Fibroblast of skin of abdomen (primary cell): ENCODE data around the gene PPP1R27.
A peak's percentile ranks its signal among the peaks of the same experiment; 100 is the strongest.
"Not testable (repeated sequence)": the region's sequence is repeated elsewhere in the genome, so short reads cannot be mapped to it uniquely, and the experiment has no call there.

ENCODE experiments used
- DNase-seq: peaks from one replicate; pipeline ENCODE4 v3.0.0-alpha.2; 2013

PPP1R27 gene

DNA sequence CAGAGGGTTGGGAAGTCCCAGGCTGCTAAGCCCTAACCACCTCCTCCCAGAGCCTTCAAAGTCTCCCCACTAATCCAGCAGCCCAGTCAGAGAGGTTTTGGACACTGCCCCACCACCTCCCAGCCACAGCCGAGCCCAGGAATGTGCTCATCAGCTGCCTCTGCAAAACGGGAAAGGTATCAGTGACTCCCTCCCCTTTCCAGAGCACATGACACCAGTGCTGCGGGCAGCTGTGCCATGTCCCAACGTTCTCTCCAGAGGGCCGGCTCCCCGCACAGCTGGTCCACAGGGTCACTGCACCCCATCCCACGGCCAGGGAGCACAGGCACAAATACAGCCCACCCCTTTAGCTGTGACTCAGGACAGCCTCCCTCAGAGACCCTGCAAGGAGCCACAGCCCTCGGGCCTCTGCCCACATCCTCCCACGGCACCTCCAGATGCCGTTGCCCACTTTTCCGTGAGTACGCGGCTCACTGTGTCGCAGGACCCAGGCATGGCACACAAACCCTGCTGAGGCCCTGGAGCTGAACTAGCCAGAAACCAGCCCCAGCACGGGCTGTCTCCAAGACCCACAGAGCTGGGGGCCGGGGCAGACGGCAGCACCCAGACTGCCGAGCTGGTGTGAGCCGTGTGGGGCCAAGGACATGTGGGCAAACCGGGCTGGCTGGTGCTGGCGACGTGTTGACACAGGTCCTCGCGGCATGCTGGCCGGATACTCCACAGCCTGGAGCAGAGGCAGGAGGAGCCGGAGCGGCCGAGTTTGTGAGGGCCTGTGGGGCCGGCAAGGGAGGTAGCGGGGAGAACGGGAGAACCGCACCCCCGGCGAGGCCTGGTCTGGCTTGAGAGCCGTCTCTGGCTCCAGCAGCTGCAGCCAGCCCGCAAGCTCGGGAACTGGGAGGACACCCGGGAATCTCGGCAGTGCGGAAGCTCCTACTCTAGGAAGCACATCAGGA lies 6.3 kb upstream of the PPP1R27 start:
- DNase-seq = no peak

DNA sequence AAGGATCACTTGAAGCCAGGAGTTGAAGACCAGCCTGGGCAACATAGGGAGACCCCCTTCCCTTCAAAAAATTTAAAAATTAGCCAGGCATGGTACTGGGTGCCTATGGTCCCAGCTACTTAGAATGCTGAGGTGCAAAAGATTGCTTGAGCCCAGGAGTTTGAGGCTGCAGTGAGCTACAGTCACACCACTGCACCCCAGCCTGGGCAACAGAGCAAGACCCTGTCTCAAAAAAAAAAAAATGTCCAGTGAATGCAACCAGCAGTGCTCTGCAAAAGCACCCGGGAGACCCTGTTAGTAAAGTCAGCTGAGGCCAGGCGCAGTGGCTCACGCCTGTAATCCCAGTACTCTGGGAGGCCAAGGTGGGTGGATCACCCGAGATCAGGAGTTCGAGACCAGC lies 5.2 kb upstream of the PPP1R27 start:
- not testable (repeated sequence) for DNase-seq

DNA sequence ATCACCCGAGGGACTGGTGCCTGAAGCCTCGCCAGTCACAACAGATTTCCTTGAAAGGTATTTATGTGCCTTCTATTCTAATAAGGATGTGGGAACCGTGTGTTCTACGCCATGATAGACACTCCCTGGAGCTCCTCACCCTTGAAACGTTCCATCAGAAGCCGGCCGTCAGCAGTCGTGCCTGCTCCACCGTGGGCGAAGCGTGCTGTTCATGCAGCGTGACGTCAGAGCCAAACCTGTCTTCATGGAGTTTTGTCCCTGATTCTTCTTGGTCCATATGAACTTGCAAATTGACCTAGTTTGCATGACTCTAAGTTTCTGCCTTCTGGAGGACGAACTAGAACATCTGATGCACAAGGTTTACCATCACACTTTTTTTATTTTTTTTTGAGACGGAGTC lies 4.5 kb upstream of the PPP1R27 start:
- DNase-seq = no peak

DNA sequence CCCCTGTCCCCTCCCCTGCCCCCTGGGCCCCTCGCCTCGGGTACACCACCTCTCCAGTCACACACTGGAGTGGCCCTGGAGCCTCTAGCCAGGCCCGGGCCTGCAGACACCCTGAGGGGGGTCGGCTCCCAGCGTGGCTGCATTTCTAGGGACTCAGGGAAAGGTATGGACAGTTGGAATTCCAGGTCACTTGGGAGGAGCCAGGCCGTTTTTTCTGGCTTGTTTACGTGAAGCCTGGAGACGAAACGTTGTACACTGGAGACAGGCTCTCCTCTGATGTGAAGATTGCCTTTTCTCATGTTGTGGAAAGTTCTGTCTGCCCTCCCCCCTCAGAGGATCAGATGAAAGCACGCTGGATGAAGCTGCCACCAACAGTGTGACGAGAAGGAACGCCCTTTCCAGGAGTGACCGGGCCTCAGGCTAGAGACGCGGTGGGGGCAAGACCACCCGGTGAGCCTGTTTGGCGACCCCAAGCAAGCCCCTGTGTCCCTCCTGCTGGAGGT lies 4.0 kb upstream of the PPP1R27 start:
- no peak for DNase-seq

DNA sequence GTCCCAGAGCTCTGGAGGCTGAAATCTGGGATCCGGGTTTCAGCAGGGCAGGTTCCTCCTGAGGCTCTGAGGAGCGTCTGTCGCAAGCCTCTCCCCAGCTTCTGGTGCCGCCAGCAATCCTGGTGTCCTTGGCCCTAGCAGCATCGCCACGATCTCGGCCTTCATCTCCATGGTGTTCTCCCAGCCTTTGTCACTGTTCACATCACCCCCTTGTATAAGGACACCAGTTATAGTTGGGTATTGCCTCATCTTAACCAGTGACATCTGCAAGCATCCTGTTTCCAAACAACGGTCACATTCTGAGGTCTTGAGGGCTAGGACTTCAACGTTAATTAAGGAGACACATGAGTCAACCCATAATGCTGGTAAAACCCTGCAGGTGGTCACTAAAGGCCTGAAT lies 2.8 kb upstream of the PPP1R27 start:
- DNase-seq = no peak

DNA sequence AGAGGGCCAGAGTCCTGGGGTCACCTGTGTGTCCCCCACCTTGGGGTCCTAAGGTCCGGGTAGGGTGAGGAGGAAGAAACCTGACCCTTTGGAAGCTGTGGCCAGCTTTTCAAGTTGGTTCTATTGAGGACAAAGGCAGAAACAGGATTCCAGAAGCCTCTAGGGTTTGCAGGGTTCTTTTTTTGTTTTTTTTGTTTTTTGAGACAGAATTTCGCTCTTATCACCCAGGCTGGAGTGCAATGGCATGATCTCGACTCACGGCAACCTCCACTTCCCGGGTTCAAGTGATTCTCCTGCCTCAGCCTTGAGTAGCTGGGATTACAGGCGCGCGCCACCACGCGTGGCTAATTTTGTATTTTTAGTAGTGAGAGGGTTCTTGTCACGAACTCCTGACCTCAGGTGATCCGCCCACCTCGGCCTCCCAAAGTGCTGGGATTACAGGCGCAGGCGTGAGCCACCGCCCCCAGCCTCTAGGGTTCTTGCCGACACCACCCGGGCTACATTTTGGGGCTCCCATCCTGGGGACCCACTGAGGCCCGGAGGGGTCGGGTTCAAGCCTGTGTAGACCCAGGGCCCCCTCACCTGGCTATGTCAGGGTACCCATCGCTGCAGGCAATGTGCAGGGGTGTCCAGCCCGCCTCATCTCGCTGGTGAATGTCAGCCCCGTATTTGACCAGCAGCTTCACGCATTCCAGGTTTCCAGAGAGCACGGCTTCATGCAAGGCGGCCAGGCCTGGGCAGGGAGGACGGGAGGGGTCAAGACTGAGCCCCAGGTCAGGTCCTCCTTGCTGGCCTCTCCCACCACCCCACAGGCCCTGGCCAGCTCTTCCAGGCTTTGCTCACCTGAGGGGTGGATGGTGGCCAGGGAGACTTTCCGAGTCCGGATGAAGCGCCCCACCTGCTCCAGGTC lies 674 bp downstream of the PPP1R27 start:
- no peak for DNase-seq

DNA sequence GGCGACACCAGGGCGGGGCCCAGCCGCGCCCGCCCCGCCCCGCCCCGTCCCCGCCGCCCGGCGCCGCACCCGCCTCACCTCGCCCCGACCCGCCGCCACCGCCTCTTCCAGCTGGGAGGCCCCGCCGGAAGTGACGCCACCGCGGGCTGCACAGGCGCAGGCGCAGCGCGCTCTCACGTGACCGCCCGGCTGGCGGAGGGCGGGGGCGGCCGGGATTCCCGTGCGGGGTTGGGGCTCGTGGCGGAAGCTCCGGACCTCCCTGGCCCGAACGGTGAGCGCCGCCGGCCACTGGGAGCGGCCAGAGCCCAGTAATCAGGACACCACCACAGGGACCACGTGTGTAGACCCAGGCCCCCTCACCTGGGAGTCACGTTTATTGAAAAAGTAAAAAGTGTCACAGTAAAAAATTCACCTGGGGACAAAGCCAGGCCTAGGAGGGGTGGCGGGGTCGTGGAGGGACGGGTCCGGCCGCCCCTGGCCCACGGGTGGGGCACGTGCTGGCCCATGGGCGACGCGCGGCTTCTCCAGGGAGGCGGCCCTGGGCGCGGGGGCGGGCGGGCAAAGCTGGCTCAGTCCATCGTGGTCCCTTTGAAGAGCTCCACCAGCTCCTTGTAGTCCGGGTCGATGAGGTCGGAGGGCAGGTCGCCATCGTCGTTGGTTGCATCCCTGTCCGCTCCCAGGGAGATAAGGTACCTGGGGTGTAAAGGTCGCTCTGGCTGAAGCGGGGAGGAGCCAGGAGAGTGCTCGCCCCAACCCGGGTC lies 1.5 kb downstream of the PPP1R27 start, which contains the start of gene MCRIP1:
MCRIP1 (minus strand) TSS at position 132 of the 761 bp plus-strand sequence. CDS start 8,785 bp downstream, outside the sequence.
- DNase-seq = peak; percentile 93

DNA sequence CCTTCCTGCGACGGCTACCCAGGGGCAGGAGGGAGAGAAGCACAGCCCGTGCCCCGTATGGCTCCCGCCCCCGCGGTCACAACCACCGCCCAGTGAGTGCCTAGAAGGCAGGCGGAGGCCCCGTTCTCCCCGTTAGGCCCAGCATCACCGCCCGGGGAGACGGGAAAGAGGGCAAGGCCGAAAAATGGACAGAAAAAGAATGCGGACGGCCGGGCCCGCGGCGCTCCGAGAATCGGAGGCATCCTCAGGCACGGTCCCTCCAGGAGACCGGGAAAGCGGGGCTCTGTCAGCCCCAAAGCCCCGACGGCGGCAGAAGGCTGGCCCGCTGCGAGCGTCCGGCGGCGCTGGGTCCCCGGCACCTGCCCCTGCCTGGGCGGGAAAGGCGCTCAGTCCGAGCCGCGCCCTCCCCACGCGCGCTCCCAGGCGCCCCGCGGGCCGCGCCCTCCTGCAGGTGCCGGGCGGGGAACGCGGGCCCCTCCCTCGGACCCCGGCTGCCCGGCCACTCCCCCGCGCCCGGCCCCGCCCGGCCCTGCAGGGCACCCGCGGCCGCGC lies 2.2 kb downstream of the PPP1R27 start:
- DNase-seq = no peak

DNA sequence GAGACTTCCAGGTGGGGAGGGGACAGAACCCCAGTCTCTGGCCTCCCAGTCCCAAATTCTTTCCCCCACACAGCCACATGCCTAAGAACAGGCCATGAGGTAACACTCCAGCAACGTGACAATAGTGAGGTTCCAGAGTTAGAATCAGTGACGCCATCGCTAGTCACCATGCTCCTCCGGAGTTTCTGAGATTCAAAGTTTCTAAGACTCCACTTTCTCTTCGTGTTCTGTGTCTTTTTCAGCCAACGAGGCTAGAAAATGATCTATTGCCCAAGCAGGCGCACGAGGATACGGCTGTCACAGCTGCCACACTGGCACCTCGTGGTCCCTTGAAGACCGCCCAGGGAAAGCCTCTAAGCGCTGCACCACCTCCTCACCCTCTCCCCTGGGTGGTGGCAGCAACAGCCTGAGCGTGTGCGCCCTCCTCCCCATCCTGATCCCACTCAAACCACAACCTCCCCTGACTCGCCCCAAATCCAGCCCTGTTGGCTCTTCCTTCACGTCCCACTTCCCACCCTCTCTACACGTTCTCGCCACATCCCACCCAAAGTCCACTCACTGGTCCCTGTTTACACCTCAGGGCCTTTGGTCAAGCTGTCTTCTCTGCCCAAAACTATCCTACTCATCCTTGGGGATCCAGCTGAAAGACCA lies 2.8 kb downstream of the PPP1R27 start:
- DNase-seq = peak; percentile 25

DNA sequence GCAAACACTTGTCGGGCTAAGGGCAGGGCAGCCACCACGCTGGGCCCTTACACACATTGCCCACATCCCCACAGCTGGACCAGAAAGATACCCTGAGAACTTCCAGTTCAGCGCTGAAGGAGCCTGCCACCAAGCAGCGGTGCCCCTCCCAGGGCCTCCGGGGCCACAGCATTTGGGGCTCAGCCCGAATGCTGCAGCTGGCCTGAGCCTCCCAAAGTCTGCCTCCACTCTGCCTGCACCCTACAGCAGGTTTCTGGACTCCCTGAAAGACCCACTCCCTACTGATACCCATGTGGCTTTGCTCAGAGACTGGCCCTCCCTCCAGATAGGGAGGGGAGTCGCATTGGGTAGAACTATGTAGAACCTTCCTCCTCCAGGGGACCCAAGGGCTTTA lies 3.3 kb downstream of the PPP1R27 start:
- DNase-seq = no peak

DNA sequence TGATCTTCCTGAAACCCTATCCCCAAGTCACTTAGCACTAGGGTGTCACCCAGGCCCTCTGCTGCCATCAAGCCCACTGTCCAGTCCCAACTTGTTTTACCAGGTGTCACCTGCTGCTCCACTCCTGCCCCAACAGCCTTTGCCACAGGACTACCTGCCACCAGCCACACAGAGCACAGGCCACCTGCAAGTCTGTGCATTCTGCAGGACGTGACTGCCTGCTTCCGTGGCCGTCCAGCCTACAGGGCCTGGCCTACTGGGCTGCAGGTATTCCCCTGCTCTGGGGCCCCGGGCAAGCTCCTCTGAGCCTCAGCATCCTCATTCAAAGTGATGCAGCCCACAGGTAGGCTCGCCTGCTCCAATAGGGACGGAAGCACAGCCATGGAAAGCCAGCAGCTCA lies 5.0 kb downstream of the PPP1R27 start:
- no peak for DNase-seq

DNA sequence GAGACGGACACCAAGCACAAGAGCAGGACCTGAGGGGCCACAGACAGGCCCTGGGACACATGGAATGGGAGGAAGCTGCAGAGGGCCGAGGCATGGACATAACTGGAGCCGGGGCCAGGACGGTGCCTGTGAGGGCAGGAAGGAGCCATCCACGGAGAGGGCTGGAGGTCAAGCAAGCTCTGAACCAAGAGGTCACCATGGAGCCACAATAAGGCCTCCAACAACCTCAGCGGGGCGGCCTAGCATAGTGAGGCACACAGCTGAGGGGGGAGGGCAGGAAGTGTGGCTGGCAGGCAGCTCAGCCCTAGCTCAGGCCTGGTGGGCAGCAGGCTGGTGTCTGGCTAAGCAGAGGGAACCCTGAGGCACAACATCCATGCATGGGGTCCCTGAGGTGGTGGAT lies 6.2 kb downstream of the PPP1R27 start:
- DNase-seq = no peak

DNA sequence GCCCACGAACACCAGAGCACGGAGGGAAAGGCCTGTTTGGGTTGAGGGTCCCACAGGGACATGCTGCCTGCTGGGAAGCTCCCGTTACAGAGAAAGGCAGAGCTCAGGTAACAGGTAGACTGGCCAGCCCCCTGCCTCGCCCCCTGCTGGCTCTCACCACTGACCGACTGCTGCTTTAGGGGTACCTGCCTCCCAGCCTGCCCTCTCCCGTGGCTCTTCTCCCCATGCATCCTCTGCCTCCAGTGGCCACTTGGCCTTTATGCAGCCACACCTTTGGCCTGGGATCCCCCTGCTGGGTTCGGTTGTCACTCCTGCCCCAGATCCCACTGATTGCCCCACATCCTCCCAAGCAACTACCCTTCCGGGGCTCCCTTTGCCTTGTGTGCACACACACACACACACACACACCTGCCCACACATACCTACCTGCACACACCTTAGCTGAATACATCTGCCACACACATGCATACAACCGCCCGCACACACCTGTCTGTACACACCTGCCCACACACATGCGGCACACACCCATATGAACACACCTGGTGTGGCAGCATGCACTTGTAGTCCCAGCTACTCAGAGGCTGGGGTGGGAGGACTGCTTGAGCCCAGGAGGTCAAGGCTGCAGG lies 8.9 kb downstream of the PPP1R27 start:
- no peak for DNase-seq

DNA sequence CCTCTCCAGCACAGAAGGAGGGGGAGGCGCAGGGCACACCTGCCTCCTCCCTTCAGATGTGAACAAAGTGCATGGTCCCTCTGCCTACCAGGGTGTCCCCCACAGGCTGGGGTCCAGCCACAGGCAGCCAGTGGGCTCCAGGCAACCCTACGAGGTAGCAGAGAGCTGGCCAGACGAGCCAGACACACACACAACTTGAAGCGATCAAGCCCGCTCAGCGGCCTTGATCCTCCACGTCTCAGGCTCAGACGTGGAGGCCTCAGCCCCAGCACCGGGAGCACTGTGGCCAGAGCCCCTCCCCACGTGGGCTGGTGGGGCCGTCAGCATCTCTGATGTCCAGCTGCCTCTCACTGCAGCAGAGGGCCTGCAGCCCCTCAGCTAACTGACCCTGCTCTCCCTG lies 10.3 kb downstream of the PPP1R27 start:
- no peak for DNase-seq

DNA sequence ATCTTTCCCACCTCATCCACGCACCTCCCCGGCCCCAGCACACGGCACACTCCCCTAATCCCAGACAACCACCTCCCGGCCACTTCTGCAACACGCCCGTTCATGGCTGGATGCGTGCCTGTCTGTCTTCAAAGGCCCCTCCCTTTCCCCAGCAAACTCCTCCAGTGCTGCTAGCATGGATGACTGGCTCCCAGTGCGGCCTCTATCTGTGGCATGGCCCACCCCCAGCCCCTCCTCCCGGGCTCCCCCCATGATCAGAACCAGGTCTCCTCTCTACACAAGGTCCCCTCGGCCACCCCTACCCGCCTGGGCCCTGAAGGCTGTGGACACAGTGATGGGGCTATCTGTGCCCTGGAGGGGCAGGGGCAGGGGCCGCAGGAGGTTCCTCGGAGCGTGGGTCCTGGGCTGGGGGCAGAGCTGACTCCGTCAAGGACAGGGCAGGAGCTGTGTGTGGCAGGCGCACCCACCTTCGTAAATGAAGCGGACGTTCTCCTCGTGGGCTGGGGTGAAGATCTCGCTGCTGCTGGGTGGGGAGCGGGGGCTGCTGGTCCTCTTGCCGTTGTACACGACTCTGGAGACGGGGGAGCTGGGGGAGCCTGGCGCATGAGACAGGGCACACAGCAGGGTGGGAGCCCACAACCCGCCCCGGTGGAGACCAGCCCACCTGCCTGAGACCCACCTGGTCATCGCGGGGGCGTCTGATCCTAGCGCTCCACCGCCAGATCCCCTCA lies 10.9 kb downstream of the PPP1R27 start:
- DNase-seq = no peak

DNA sequence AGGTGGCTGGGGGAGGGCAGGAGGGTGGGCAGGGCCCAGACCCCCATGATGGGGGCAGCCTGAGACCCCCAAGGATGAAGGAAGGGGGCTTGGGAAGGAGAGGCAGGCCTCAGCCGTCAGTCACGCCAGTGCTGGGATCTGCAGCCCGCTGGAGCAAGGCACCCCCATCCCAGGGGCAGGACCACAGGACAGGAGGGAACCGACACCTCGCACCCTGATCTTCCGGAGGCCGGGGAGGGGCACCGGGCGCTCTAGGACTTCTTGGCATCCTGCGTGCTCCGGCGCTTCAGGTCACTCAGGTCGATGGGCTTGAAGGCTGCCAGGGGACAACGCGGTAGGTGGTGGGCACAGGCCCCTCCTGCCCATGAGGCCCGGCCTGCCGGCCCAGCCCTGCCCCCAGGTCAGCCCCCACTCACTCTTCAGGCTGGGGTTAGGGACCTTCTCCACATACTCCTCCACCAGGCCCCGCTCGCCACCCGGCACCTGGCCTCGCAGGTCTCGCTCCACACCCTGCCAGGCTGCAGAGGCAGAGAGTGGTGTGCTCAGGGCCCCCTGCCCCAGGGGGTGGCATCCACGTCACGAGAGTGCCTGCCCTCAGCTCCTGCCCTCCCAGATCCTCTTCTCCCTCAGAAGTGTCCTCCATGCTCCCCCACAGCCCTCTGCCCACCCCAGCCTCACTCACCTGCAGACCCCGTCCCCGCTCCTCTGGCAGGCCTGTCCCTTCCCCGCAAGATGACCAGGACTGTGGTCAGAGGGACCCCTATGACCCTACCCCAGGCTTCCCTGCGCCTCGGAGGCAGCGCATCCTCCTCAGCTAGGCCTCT lies 11.6 kb downstream of the PPP1R27 start:
- DNase-seq = no peak

DNA sequence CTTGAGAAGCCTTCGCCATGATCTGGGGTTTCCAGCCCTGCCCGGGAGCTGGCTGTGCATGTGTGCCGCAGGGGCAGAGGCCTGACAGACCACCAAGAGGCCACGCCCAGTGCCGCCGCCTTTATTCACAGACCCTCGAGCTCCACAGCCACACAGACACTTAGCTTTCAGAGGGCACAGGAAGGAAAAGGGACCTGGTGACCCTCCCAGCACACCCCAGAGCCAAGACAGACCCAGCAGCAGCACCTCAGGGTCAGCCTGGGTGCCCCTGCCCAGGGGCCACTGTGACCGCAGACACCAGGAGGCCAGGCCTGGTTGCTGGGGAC lies 12.6 kb downstream of the PPP1R27 start:
- DNase-seq = no peak

DNA sequence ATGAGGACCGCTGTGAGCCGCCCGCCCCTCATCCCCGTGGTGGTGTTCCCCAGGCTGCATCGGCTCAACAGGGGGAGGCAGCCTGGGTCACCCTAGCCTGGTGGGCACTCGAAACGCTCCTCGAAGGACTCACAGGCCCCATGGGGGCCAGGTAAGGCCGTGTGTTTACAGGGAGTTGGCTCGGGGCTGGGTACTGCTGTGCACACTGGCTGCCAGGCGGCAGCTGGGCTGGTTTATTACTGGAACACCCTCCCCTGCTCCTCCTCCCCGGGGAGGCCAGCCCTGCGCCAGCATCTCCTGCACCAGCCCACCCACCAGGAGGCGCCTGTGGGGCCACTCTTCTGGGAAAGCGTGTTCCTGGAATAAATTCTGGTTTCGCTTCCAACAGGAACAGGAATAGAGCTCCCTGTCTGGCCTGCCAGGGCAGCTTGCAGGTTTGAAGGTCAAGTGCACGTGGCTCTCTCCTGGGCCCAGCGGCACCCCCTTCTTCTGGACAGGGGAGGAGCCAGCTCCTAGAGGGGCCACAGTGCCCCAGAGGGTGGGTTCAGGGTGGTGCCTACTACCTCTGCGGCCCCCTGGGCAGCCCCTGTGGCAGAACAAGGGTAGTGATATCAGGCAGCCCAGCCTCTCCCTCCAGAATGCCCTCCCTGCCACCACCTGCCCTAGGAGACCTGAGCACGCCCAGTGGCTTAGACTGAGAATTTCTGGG lies 13.1 kb downstream of the PPP1R27 start:
- peak; percentile 28 for DNase-seq

DNA sequence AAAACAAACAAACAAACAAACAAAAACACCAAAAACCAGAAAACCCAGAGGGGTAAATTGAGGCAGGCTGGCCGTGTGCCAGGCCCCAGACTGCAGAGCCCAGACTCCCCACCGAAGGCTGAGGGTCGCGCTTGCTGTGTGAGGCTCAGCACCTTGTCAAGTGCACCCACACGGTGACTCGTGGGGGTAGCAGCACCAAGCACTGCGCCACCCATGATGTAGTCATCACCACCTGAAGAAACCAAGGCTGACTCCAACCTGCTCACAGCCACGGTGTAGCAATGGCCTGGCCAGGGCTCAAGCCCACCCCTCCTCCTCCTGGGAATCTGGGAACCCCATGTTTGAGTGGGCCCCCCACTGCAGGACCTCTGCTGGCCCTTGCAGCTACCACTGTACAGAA lies 13.7 kb downstream of the PPP1R27 start:
- no peak for DNase-seq
